ENCODE results near the gene DNAH9.

Gene DNAH9

GRCh38 chr17:11668618-11669017 is 70.3 kb downstream of the DNAH9 start:
- Mint-ChIP-seq H3K27me3 (no peaks in the 10 kb centered on the region), H3K4me3 (no peak overlapping the region), H3K9me3 (peaks cover 13% of the 10 kb centered on the region), H3K4me1 (no peaks in the 10 kb centered on the region), H3K27ac (no peak overlapping the region), H3K36me3 (ENCODE audit: low read depth) (no peaks in the 10 kb centered on the region)
- DNase-seq (no peak), ATAC-seq (no peak)

GRCh38 chr17:11671126-11671525 is 72.9 kb downstream of the DNAH9 start:
- no peak for DNase-seq
- no peaks in the 10 kb centered on the region for H3K36me3 Mint-ChIP-seq (ENCODE audit: low read depth)
- ATAC-seq, result no peak

GRCh38 chr17:11682646-11683045 is 84.4 kb downstream of the DNAH9 start:
- Mint-ChIP-seq H3K27ac (no peak overlapping the region), H3K9me3 (peaks cover 11% of the 10 kb centered on the region), H3K4me3 (no peak overlapping the region), H3K36me3 (ENCODE audit: low read depth) (no peaks in the 10 kb centered on the region), H3K4me1 (no peaks in the 10 kb centered on the region), H3K27me3 (no peaks in the 10 kb centered on the region)
- DNase-seq (no peak), ATAC-seq (no peak)

More at GRCh38 chr17:11671126-11671525, 72.9 kb downstream of the DNAH9 start:
- Mint-ChIP-seq H3K27ac (no peak overlapping the region), H3K4me1 (no peaks in the 10 kb centered on the region), H3K27me3 (no peaks in the 10 kb centered on the region), H3K9me3 (peaks cover 12% of the 10 kb centered on the region), H3K4me3 (no peak overlapping the region)

- H3K27me3 Mint-ChIP-seq, result no peaks in the 10 kb centered on the region
Measured at GRCh38 chr17:11690681-11691080, 92.4 kb downstream of the DNAH9 start.

GRCh38 chr17:11692688-11693087 is 94.4 kb downstream of the DNAH9 start:
- Mint-ChIP-seq H3K27me3 (no peaks in the 10 kb centered on the region), H3K4me3 (no peak overlapping the region), H3K4me1 (no peaks in the 10 kb centered on the region), H3K36me3 (ENCODE audit: low read depth) (no peaks in the 10 kb centered on the region), H3K27ac (no peak overlapping the region), H3K9me3 (no peaks in the 10 kb centered on the region)
- ATAC-seq (no peak), DNase-seq (no peak)

More at GRCh38 chr17:11690681-11691080, 92.4 kb downstream of the DNAH9 start:
- H3K4me3 Mint-ChIP-seq, result no peak overlapping the region
- H3K9me3 Mint-ChIP-seq, result peaks cover 7% of the 10 kb centered on the region
- ATAC-seq, result no peak
- no peaks in the 10 kb centered on the region for H3K36me3 Mint-ChIP-seq (ENCODE audit: low read depth)
- H3K27ac Mint-ChIP-seq, result no peak overlapping the region
- H3K4me1 Mint-ChIP-seq, result no peaks in the 10 kb centered on the region
- no peak for DNase-seq

GRCh38 chr17:11693284-11693683 is 95.0 kb downstream of the DNAH9 start:
- no peak overlapping the region for H3K4me3 Mint-ChIP-seq
- ATAC-seq (no peak), DNase-seq (no peak)
- H3K27ac Mint-ChIP-seq, result no peak overlapping the region
- H3K4me1 Mint-ChIP-seq, result no peaks in the 10 kb centered on the region
- H3K9me3 Mint-ChIP-seq, result peaks cover 1% of the 10 kb centered on the region
- H3K36me3 Mint-ChIP-seq (ENCODE audit: low read depth), result no peaks in the 10 kb centered on the region
- no peaks in the 10 kb centered on the region for H3K27me3 Mint-ChIP-seq

GRCh38 chr17:11700668-11701067 is 102.4 kb downstream of the DNAH9 start:
- Mint-ChIP-seq H3K27ac (no peak overlapping the region), H3K9me3 (peaks cover 14% of the 10 kb centered on the region), H3K4me1 (no peaks in the 10 kb centered on the region), H3K4me3 (no peak overlapping the region), H3K36me3 (ENCODE audit: low read depth) (no peaks in the 10 kb centered on the region), H3K27me3 (no peaks in the 10 kb centered on the region)
- ATAC-seq (no peak), DNase-seq (no peak)

GRCh38 chr17:11701911-11702310 is 103.6 kb downstream of the DNAH9 start:
- peaks cover 14% of the 10 kb centered on the region for H3K9me3 Mint-ChIP-seq
- H3K4me3 Mint-ChIP-seq, result no peak overlapping the region
- ATAC-seq, result no peak
- H3K27ac Mint-ChIP-seq, result no peak overlapping the region
- no peak for DNase-seq
- no peaks in the 10 kb centered on the region for H3K36me3 Mint-ChIP-seq (ENCODE audit: low read depth)
- H3K4me1 Mint-ChIP-seq, result no peaks in the 10 kb centered on the region
- H3K27me3 Mint-ChIP-seq, result no peaks in the 10 kb centered on the region

GRCh38 chr17:11704041-11704440 is 105.8 kb downstream of the DNAH9 start:
- Mint-ChIP-seq H3K27ac (no peak overlapping the region), H3K36me3 (ENCODE audit: low read depth) (no peaks in the 10 kb centered on the region), H3K4me1 (no peaks in the 10 kb centered on the region), H3K9me3 (peaks cover 9% of the 10 kb centered on the region), H3K4me3 (no peak overlapping the region), H3K27me3 (no peaks in the 10 kb centered on the region)
- DNase-seq (no peak), ATAC-seq (no peak)

- H3K27ac Mint-ChIP-seq, result no peak overlapping the region
- no peak for ATAC-seq
- no peaks in the 10 kb centered on the region for H3K36me3 Mint-ChIP-seq (ENCODE audit: low read depth)
Measured at GRCh38 chr17:11705111-11705510, 106.8 kb downstream of the DNAH9 start.

GRCh38 chr17:11707586-11707985 is 109.3 kb downstream of the DNAH9 start:
- Mint-ChIP-seq H3K4me3 (no peak overlapping the region), H3K27me3 (no peaks in the 10 kb centered on the region), H3K9me3 (peaks cover under 1% of the 10 kb centered on the region), H3K36me3 (ENCODE audit: low read depth) (no peaks in the 10 kb centered on the region), H3K4me1 (no peaks in the 10 kb centered on the region), H3K27ac (no peak overlapping the region)
- DNase-seq, result no peak
- no peak for ATAC-seq

More at GRCh38 chr17:11705111-11705510, 106.8 kb downstream of the DNAH9 start:
- DNase-seq, result no peak
- Mint-ChIP-seq H3K4me3 (no peak overlapping the region), H3K27me3 (no peaks in the 10 kb centered on the region), H3K4me1 (no peaks in the 10 kb centered on the region), H3K9me3 (peaks cover 4% of the 10 kb centered on the region)

- no peaks in the 10 kb centered on the region for H3K36me3 Mint-ChIP-seq (ENCODE audit: low read depth)
- no peaks in the 10 kb centered on the region for H3K27me3 Mint-ChIP-seq
- no peak overlapping the region for H3K4me3 Mint-ChIP-seq
- DNase-seq (no peak), ATAC-seq (no peak)
- H3K4me1 Mint-ChIP-seq, result no peaks in the 10 kb centered on the region
- H3K9me3 Mint-ChIP-seq, result no peaks in the 10 kb centered on the region
- no peak overlapping the region for H3K27ac Mint-ChIP-seq
Measured at GRCh38 chr17:11712456-11712855, 114.2 kb downstream of the DNAH9 start.

- ATAC-seq, result no peak
- no peak overlapping the region for H3K27ac Mint-ChIP-seq
- no peaks in the 10 kb centered on the region for H3K27me3 Mint-ChIP-seq
Measured at GRCh38 chr17:11719203-11719602, 120.9 kb downstream of the DNAH9 start.

GRCh38 chr17:11719856-11720255 is 121.6 kb downstream of the DNAH9 start:
- DNase-seq (no peak), ATAC-seq (no peak)
- no peaks in the 10 kb centered on the region for H3K36me3 Mint-ChIP-seq (ENCODE audit: low read depth)
- H3K27me3 Mint-ChIP-seq, result no peaks in the 10 kb centered on the region
- no peaks in the 10 kb centered on the region for H3K9me3 Mint-ChIP-seq
- no peaks in the 10 kb centered on the region for H3K4me1 Mint-ChIP-seq
- H3K4me3 Mint-ChIP-seq, result no peak overlapping the region
- H3K27ac Mint-ChIP-seq, result no peak overlapping the region

More at GRCh38 chr17:11719203-11719602, 120.9 kb downstream of the DNAH9 start:
- H3K36me3 Mint-ChIP-seq (ENCODE audit: low read depth), result no peaks in the 10 kb centered on the region
- H3K4me1 Mint-ChIP-seq, result no peaks in the 10 kb centered on the region
- no peak for DNase-seq
- H3K9me3 Mint-ChIP-seq, result no peaks in the 10 kb centered on the region
- no peak overlapping the region for H3K4me3 Mint-ChIP-seq

GRCh38 chr17:11720816-11721215 is 122.5 kb downstream of the DNAH9 start:
- Mint-ChIP-seq H3K4me1 (no peaks in the 10 kb centered on the region), H3K36me3 (ENCODE audit: low read depth) (no peaks in the 10 kb centered on the region), H3K27ac (no peak overlapping the region), H3K4me3 (no peak overlapping the region), H3K9me3 (no peaks in the 10 kb centered on the region), H3K27me3 (no peaks in the 10 kb centered on the region)
- no peak for DNase-seq
- no peak for ATAC-seq

GRCh38 chr17:11730747-11731146 is 132.5 kb downstream of the DNAH9 start:
- peaks cover 7% of the 10 kb centered on the region for H3K9me3 Mint-ChIP-seq

More at GRCh38 chr17:11730747-11731146, 132.5 kb downstream of the DNAH9 start:
- no peaks in the 10 kb centered on the region for H3K27me3 Mint-ChIP-seq
- no peaks in the 10 kb centered on the region for H3K36me3 Mint-ChIP-seq (ENCODE audit: low read depth)
- ATAC-seq (no peak), DNase-seq (no peak)
- no peaks in the 10 kb centered on the region for H3K4me1 Mint-ChIP-seq
- no peak overlapping the region for H3K4me3 Mint-ChIP-seq
- no peak overlapping the region for H3K27ac Mint-ChIP-seq
